Fibroblast of pulmonary artery (primary cell): ENCODE measurements around the gene ZKSCAN4.
A peak's percentile ranks its signal among the peaks of the same experiment; 100 is the strongest.

Source experiments
- DNase-seq: peaks from one replicate; pipeline ENCODE4 v3.0.0-alpha.2; 2010; ENCODE audit warnings: low read depth
- H3K4me3 ChIP-seq: replicated peaks from 2 replicates; pipeline ENCODE4 v1.5.1; 2011; ENCODE audit warnings: low read depth, mild to moderate bottlenecking, control low read depth, low read length, moderate library complexity
- TF ChIP-seq, protein P1 (sequence below): IDR thresholded peaks from 2 replicates; pipeline ENCODE4 v1.5.1; 2011; ENCODE audit warnings: mild to moderate bottlenecking, control low read depth, low read length, inconsistent platforms; ENCODE audit errors: missing control alignments

Gene ZKSCAN4

DNA sequence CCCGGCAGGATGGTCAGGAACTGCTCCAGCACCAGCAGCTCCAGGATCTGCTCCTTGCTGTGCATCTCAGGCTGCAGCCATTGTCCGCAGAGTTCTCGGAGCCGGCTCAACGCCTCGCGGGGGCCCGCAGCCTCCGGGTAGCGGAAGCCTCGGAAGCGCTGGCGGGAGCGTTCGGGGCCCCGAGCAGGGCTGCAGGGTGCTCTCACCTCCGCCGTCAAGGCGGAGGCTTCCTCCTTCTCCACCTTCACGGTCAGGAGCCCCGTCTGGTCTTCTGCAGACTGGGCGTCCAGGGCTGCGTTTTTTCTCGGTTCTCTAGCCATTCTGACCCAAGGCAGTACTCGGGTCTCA is 434 bp downstream of the ZKSCAN4 start:
- peak; percentile 11 for DNase-seq
- TF ChIP-seq, protein P1, sequence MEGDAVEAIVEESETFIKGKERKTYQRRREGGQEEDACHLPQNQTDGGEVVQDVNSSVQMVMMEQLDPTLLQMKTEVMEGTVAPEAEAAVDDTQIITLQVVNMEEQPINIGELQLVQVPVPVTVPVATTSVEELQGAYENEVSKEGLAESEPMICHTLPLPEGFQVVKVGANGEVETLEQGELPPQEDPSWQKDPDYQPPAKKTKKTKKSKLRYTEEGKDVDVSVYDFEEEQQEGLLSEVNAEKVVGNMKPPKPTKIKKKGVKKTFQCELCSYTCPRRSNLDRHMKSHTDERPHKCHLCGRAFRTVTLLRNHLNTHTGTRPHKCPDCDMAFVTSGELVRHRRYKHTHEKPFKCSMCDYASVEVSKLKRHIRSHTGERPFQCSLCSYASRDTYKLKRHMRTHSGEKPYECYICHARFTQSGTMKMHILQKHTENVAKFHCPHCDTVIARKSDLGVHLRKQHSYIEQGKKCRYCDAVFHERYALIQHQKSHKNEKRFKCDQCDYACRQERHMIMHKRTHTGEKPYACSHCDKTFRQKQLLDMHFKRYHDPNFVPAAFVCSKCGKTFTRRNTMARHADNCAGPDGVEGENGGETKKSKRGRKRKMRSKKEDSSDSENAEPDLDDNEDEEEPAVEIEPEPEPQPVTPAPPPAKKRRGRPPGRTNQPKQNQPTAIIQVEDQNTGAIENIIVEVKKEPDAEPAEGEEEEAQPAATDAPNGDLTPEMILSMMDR, result no peak

DNA sequence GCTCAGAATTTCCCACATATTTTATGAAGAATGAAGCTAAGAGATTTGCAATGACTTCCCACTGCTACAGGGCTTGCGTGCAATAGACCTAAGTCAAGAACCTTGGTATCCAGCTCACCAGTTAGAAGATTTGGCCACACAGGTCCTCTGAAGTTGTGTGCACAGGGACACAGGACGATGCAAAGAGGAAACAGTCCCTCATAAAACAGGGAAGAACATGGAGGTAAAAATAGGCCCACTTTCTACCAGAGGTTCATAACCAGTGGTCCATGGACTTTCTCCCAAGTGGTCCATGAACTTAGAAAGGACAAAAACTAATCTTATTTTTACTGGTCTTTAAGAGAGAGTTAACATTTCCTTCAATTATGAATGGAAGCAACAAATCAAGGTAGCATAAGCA is 1.3 kb downstream of the ZKSCAN4 start:
- no peak for DNase-seq
- peak overlapping the region; percentile 80 for H3K4me3 ChIP-seq

More for the DNA sequence above, 434 bp downstream of the ZKSCAN4 start:
- peak overlapping the region; percentile 80 for H3K4me3 ChIP-seq

DNA sequence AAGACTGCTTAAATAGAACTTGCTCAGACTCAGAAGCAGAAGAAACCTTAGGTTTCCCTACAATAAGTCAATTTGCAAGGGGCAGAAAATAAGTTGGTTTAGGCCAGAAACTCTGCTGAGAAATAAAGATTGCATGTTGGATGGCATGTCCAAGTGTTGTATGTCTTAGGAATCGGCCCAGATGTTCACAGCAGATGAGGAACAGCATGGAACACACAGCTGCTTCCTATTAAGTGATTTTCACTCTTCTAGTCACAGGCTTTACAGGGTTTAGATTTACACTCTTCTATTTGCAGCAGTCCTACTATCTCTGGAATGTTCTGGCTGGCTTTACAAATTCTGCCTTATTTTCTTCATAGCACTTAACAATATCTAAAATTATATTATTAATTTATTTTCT is 3.2 kb downstream of the ZKSCAN4 start:
- DNase-seq, result no peak
- no peak overlapping the region for H3K4me3 ChIP-seq
- TF ChIP-seq, protein P1, result no peak

More for the DNA sequence above, 1.3 kb downstream of the ZKSCAN4 start:
- TF ChIP-seq, protein P1, result no peak

DNA sequence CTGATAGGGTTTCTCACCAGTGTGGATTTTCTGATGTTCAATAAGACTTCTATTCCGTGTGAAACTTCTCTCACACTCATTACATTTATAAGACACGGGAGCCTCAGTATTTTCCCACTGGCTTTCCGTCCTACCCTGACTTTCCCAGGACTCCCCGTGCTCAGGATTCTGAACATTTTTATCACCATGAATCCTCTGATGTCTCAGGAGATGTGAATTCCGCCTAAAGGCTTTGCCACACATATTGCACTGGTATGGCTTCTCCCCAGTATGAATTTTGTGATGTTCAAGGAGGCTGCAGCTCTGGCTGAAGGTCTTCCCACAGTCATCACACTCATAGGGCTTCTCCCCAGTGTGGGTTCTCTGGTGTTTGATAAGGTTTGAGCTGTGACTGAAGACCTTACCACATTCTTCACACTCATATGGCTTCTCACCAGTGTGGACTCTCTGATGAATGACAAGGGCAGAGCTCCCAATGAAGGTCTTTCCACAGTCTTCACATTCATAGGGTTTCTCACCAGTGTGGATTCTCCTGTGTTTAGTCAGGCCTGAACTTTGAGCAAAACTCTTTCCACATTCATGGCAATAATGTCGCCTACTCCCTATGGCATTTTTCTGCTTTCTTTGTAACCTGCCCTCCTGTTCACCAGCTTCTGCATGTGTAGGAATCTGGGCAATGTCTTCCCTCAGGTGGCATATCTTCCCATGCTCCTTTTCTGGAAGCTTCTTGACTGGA is 6.7 kb downstream of the ZKSCAN4 start:
- no peak for DNase-seq

DNA sequence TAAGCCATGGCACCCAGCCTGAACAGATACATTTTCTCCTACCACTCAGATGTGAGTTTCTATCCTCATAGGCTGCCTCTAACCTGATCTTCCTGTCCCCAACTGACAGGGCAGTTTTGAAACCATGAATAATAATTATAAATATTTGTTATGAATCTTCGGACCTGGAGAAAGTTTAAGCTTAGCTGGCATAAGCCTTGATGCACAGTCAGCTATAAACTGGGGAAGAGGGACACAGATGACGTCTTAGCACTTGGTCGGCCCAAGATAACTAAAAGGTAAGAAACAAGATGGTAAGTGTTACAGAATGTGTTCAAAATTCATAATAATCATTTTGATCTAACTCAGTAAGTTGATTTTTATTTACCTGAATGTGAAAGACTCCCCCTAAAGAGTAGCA is 8.1 kb downstream of the ZKSCAN4 start:
- no peak for DNase-seq
- H3K4me3 ChIP-seq, result no peak overlapping the region
- TF ChIP-seq, protein P1, result no peak

More for the DNA sequence above, 6.7 kb downstream of the ZKSCAN4 start:
- no peak overlapping the region for H3K4me3 ChIP-seq
- TF ChIP-seq, protein P1, result no peak

DNA sequence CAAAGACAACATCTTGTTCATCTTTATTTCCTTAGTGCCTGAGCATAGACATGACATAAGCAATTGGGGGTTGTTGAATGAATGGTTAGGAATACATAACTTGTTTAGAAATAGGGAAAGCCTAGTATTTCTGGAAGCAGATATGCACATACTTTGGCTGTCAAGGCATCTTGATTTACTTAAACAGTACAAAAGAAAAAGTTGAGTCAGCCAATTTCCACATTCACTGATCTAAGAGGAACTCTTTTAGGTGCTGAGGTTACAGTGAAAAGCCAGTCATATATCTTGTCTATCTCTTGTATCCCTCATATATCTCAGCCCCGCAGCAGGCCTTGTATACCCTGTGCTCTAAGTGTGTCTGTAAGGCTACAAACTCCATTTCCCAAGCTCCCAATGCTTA is 11.6 kb downstream of the ZKSCAN4 start:
- TF ChIP-seq, protein P1, result no peak
- no peak for DNase-seq
- H3K4me3 ChIP-seq, result no peak overlapping the region

DNA sequence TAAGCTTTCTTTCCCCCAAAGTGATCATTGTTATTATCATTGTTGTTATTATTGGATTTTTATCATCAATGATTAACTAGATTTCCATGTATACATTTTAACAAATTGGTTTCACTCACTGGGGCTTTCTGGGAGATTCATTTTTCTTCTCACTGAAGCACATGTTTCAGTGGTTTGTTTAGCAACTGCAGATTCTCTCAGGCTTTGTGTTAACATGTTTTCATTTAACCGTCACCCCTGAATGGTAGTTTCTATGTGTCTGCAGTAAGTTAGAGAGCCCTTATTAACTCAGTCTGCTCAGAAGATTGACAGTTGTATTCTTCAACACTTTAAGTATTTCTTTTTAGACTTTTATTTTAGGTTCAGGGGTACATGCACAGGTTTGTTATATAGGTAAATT is 12.4 kb downstream of the ZKSCAN4 start:
- H3K4me3 ChIP-seq, result no peak overlapping the region

More for the DNA sequence above, 12.4 kb downstream of the ZKSCAN4 start:
- TF ChIP-seq, protein P1, result no peak
- DNase-seq, result no peak
